Activated naive CD8-positive, alpha-beta T cell treated with anti-CD3 and anti-CD28 coated beads for 36 hours (primary cell): ENCODE measurements around the gene BTF3. TPM values are rescaled to one million over a fixed set of nuclear protein-coding genes. Genes with fewer than 3 reads are reported as not detected.

Experiments
- total RNA-seq, 2 experiments: library from RNA; stranded (reverse); gene quantifications; one replicate each; pipeline ENCODE4 v1.2.3, GENCODE V29; 2021

The BTF3 gene
- total RNA-seq, 2 experiments from 2014 or later = 1,092 to 1,163 TPM

Other genes starting within 250 kb of the BTF3 start
- under 1 TPM; 0.45 to 0.58 TPM for gene FOXD1, start 49.7 kb upstream of the BTF3 start, total RNA-seq
- gene ANKRA2, start 67.2 kb downstream of the BTF3 start, total RNA-seq = 10 to 100 TPM; 14.3 to 15.6 TPM
- 10 to 100 TPM; 57.2 to 57.7 TPM for gene UTP15, start 67.3 kb downstream of the BTF3 start, total RNA-seq
- gene ARHGEF28, start 127.8 kb downstream of the BTF3 start, total RNA-seq = not detected